Cardiac fibroblast (primary cell): ENCODE results near the gene RAD1.
A peak's percentile ranks its signal among the peaks of the same experiment; 100 is the strongest.

Source experiments
- DNase-seq, 2 donors: peaks; one replicate each; pipeline versions ENCODE4 v3.0.0 to v3.0.0-alpha.2; 2010; ENCODE audit warnings: low read depth in 2 of 2
- H3K4me3 ChIP-seq, 2 donors: replicated peaks in 1 of 2; 1 replicate in 1 of 2; 2 replicates in 1 of 2; pipeline ENCODE4 v1.5.1; 2011; ENCODE audit warnings: low read depth in 2 of 2, low read length in 2 of 2, mild to moderate bottlenecking in 2 of 2, moderate library complexity in 1 of 2
- CTCF ChIP-seq: IDR thresholded peaks from one replicate; pipeline ENCODE4 v1.5.1; 2011; ENCODE audit warnings: low read depth, mild to moderate bottlenecking, low read length, inconsistent platforms

RAD1 gene

GRCh38 chr5:34918025-34918424, 2.7 kb upstream of the RAD1 start:
- TF ChIP-seq CTCF: no peak
- no peak overlapping the region for H3K4me3 ChIP-seq
- no peak for DNase-seq

- H3K4me3 ChIP-seq: peak overlapping the region; percentile 99 to 100
- no peak for DNase-seq
- no peak for TF ChIP-seq CTCF
These were observed 1.2 kb upstream of the RAD1 start for GRCh38 chr5:34916518-34916917.

DNA sequence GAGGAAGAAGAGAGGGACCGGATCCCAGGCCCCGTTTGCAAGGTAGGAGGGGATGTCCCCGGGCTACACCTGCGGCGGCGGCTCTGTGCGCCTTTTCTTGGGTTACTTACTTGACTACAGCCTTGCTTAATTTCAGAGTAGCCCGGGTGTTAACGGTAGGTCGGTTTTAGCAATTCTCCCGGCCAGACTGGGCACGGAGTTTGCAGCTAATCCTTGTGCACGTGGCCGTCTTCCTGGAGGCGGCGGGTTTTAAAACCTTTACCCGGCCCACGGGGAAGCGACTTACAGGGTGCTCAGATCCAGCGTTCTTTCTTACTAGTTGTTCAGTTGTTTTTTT, 520 bp upstream of the RAD1 start:
- DNase-seq: no peak
- peak overlapping the region; percentile 99 to 100 for H3K4me3 ChIP-seq
- TF ChIP-seq CTCF: no peak

DNA sequence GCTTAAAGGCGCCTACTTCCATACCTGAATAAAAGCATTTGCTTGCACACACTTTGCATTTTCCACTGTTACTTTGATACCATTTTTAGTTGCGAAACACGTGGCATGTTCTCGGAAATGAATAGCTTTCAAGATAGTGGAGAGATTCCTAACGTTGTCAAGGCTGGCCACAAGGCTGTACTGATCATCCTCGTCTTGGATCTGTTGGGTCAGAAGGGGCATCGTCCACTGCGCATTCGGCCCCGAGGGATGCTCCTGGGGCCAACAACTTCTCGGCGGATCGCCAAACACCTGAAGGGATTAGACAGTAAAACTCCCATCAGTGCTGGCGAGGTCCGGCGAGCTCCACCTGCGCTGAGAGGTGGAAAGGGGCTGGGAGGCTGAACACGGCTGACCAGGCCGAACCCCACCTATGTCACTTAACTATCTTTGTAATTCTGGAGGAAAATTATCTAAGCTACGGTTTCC, 599 bp downstream of the RAD1 start:
- peak; percentile 26 to 31 for DNase-seq
- peak overlapping the region; percentile 99 to 100 for H3K4me3 ChIP-seq
- TF ChIP-seq CTCF: no peak

DNA sequence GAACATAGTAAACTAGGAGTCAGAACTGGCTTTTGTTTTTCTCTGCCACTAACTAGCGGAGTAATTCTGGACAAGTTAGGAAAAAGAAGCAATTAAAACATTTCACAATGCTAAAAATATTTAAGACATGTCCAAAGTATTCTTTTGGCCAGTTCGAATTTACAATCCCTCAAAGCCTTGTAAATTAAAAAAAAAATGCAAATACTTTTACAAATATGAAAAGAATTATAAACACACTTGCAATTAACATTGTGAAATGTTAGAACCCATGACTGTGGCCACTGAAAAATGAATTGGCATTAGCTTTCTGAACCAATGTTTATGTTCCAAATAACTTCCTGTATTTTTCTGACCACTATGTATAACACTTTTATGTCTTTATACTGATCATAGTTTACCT, 2.2 kb downstream of the RAD1 start:
- peak in 1 of 2 donors; percentile 19 for DNase-seq
- TF ChIP-seq CTCF: no peak
- H3K4me3 ChIP-seq: no peak overlapping the region

GRCh38 chr5:34905564-34905963, 9.7 kb downstream of the RAD1 start:
- peak; percentile 35 for TF ChIP-seq CTCF
- no peak overlapping the region for H3K4me3 ChIP-seq
- peak; percentile 33 to 49 for DNase-seq

DNA sequence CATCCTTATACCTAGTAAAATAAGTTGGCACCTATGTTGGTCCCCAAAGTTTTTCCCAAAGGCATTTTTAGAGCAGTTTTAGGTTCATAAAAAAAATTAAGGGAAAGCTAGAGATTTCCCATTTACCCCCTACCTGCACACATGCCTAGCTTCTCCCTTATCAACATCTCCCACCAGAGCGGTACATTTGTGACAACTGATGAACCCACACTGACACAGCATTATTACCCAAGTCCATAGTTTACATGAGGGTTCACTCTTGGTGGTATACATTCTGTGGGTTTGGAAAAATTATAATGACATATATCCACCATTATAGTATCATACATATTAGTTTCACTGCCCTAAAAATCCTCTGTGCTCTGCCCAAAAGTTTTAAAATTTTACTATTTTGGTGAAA, 12.0 kb downstream of the RAD1 start:
- TF ChIP-seq CTCF: no peak
- H3K4me3 ChIP-seq: no peak overlapping the region

More for the DNA sequence above, 12.0 kb downstream of the RAD1 start:
- DNase-seq: no peak
